GM23248 (cell line): ENCODE data around the gene DDX31.

Source experiments
- EZH2 ChIP-seq: fragments of 200-600 bp; sonication (generic); IDR thresholded peaks from 2 replicates; pipeline ENCODE4 v1.6.1; 2018; ENCODE audit warnings: antibody characterized with exemption, mild to moderate bottlenecking; ENCODE audit not compliant: insufficient read depth, poor library complexity, severe bottlenecking
- EZH2phosphoT487 ChIP-seq: fragments of 200-600 bp; sonication (generic); IDR thresholded peaks from 2 replicates; pipeline ENCODE4 v1.6.1; 2018; ENCODE audit warnings: antibody characterized with exemption, moderate library complexity, mild to moderate bottlenecking, low read depth; ENCODE audit not compliant: insufficient read depth

- TF ChIP-seq EZH2phosphoT487 (no peak), EZH2 (no peak)
Observed at GRCh38 chr9:132609829-132610228, 60.0 kb downstream of the DDX31 start.
